OCI-LY1 (cell line): Measurements from ENCODE around the gene TIGD2.

Experiments used
- H2AFZ ChIP-seq: fragments of 200-600 bp; sonication (generic), shearing (Covaris generic); 2 replicates; pipeline ENCODE4 v1.6.0; 2014; ENCODE audit warnings: antibody characterized with exemption, mild to moderate bottlenecking, low read length
- H3F3A ChIP-seq: fragments of 200-600 bp; sonication (generic), shearing (Covaris generic); 2 replicates; pipeline ENCODE4 v1.6.0; 2014; ENCODE audit warnings: mild to moderate bottlenecking, antibody characterized with exemption, low read length, moderate library complexity; ENCODE audit not compliant: insufficient read depth
- H3K27ac ChIP-seq: fragments of 200-600 bp; sonication (generic); 2 replicates; pipeline ENCODE4 v1.5.1; 2014; ENCODE audit warnings: low read length, mixed run types, mild to moderate bottlenecking, low read depth; ENCODE audit not compliant: poor library complexity, severe bottlenecking
- H3K27me3 ChIP-seq: fragments of 200-600 bp; sonication (generic); 2 replicates; pipeline ENCODE4 v1.6.0; 2014; ENCODE audit warnings: antibody characterized with exemption, mild to moderate bottlenecking, low read length, moderate library complexity; ENCODE audit not compliant: insufficient read depth
- H3K36me3 ChIP-seq: fragments of 200-600 bp; sonication (generic); 2 replicates; pipeline ENCODE4 v1.6.1; 2014; ENCODE audit warnings: mild to moderate bottlenecking, antibody characterized with exemption, low read length, moderate library complexity, mixed read lengths; ENCODE audit not compliant: insufficient read depth
- H3K4me1 ChIP-seq: fragments of 200-600 bp; sonication (generic); 2 replicates; pipeline ENCODE4 v1.5.1; 2014; ENCODE audit warnings: mild to moderate bottlenecking, low read length, moderate library complexity; ENCODE audit not compliant: insufficient read depth, severe bottlenecking
- H3K4me2 ChIP-seq: fragments of 200-600 bp; sonication (generic), shearing (Covaris generic); 2 replicates; pipeline ENCODE4 v1.6.1; 2014; ENCODE audit warnings: low read length
- H3K4me3 ChIP-seq: fragments of 200-600 bp; sonication (generic); 2 replicates; pipeline ENCODE4 v1.5.1; 2014; ENCODE audit warnings: low read length, low read depth, mild to moderate bottlenecking, mixed read lengths; ENCODE audit not compliant: poor library complexity, severe bottlenecking
- H3K79me2 ChIP-seq: fragments of 200-600 bp; shearing (Covaris generic); 2 replicates; pipeline ENCODE4 v1.6.1; 2016; ENCODE audit warnings: mixed run types, low read length, mixed read lengths; ENCODE audit not compliant: insufficient read depth
- H3K9ac ChIP-seq: fragments of 200-600 bp; sonication (generic), shearing (Covaris generic); 2 replicates; pipeline ENCODE4 v1.6.1; 2014; ENCODE audit warnings: mild to moderate bottlenecking, low read length, mixed read lengths
- H3K9me2 ChIP-seq: fragments of 200-600 bp; sonication (generic), shearing (Covaris generic); 2 replicates; pipeline ENCODE4 v1.6.1; 2014; ENCODE audit warnings: low read depth, mild to moderate bottlenecking, low read length, mixed read lengths
- H3K9me3 ChIP-seq: fragments of 200-600 bp; shearing (Covaris generic); 2 replicates; pipeline ENCODE4 v1.6.1; 2014; ENCODE audit warnings: low read length, mixed read lengths
- H4K20me1 ChIP-seq: fragments of 200-600 bp; sonication (generic), shearing (Covaris generic); 2 replicates; pipeline ENCODE4 v1.6.0; 2016; ENCODE audit warnings: mild to moderate bottlenecking, low read length; ENCODE audit not compliant: insufficient read depth
- CTCF ChIP-seq: fragments of 200-600 bp; sonication (generic), shearing (Covaris generic); IDR thresholded peaks from 2 replicates; pipeline ENCODE4 v1.5.1; 2017; ENCODE audit warnings: mild to moderate bottlenecking, antibody characterized with exemption, low read length, moderate library complexity, mixed read lengths
- EZH2 ChIP-seq: fragments of 200-600 bp; sonication (generic), shearing (Covaris generic); IDR thresholded peaks from 2 replicates; pipeline ENCODE4 v1.8.0; 2017; ENCODE audit warnings: borderline replicate concordance, mixed run types, mild to moderate bottlenecking, antibody characterized with exemption, low read length, moderate library complexity, mixed read lengths

Gene TIGD2

DNA sequence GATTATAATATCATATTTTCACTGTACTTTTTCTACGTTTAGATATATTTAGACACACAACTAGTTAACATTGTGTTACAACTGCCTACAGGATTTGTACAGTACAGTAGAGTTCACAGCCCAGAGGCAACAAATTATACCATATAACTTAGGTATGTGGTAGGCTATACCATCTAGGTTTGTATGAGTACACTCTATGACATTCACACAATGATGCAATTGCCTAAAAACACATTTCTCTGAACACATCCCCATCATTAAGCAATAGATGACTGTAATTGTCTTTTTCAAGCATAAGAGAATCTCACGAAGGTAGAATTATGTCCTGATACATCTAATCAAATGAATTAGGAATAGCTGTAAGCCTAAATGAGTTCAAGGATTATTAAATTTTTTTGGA is 12.3 kb upstream of the TIGD2 start:
- Histone ChIP-seq H3K4me1 (no peaks in the 10 kb centered on the region), H3K79me2 (no peaks in the 10 kb centered on the region), H3K27ac (no peak overlapping the region), H3F3A (no peaks in the 10 kb centered on the region), H3K4me3 (no peak overlapping the region), H3K36me3 (no peaks in the 10 kb centered on the region), H2AFZ (no peak overlapping the region), H3K9me2 (no peaks in the 10 kb centered on the region), H4K20me1 (no peaks in the 10 kb centered on the region), H3K4me2 (no peak overlapping the region), H3K9ac (no peak overlapping the region), H3K27me3 (no peaks in the 10 kb centered on the region), H3K9me3 (no peaks in the 10 kb centered on the region)
- TF ChIP-seq EZH2 (no peak), CTCF (no peak)

DNA sequence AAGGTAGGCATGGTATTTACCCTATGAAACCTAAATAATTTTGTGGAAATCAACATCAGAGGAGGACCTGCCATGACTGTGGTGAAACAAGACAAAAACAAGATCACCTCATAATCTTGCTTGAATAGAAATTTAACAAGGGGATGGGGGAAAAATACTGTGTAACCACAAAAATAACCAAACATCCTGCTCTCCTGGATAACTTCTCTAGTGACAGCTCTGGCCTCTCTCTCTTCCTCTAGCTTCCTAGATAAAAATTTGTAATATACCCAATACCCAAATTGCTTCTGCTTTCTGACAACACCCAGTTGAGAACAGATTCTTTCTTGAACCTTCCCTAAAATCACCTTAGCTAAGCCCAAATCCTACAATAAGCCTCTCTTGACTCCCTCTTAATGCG is 11.9 kb upstream of the TIGD2 start:
- no peak for TF ChIP-seq EZH2
- no peak for TF ChIP-seq CTCF
- Histone ChIP-seq H3K4me1 (no peaks in the 10 kb centered on the region), H3K9me3 (no peaks in the 10 kb centered on the region), H3K27me3 (no peaks in the 10 kb centered on the region), H3F3A (no peaks in the 10 kb centered on the region), H3K79me2 (no peaks in the 10 kb centered on the region), H3K27ac (no peak overlapping the region), H3K9me2 (no peaks in the 10 kb centered on the region), H4K20me1 (no peaks in the 10 kb centered on the region), H3K4me2 (no peak overlapping the region), H3K4me3 (no peak overlapping the region), H3K9ac (no peak overlapping the region), H2AFZ (no peak overlapping the region), H3K36me3 (no peaks in the 10 kb centered on the region)

GRCh38 chr4:89100853-89101252 is 10.5 kb upstream of the TIGD2 start:
- H3F3A ChIP-seq: no peaks in the 10 kb centered on the region
- no peak overlapping the region for H2AFZ ChIP-seq
- no peaks in the 10 kb centered on the region for H3K4me1 ChIP-seq
- TF ChIP-seq CTCF (no peak), EZH2 (no peak)
- no peaks in the 10 kb centered on the region for H3K27me3 ChIP-seq
- no peak overlapping the region for H3K4me3 ChIP-seq
- H3K9me3 ChIP-seq: no peaks in the 10 kb centered on the region
- no peak overlapping the region for H3K9ac ChIP-seq
- no peak overlapping the region for H3K27ac ChIP-seq
- no peaks in the 10 kb centered on the region for H3K79me2 ChIP-seq
- no peaks in the 10 kb centered on the region for H3K36me3 ChIP-seq
- H3K9me2 ChIP-seq: no peaks in the 10 kb centered on the region
- no peak overlapping the region for H3K4me2 ChIP-seq
- no peaks in the 10 kb centered on the region for H4K20me1 ChIP-seq
